Sigmoid colon (tissue), 4 donors: ENCODE data around the gene ROS1.

Experiments
- EP300 ChIP-seq, 4 donors: sonication (generic); formaldehyde crosslinking; IDR thresholded peaks; one replicate each; pipeline ENCODE4 v1.6.1; 2017; ENCODE audit warnings: antibody characterized with exemption in 4 of 4
- POLR2AphosphoS5 ChIP-seq, 4 donors: sonication (generic); formaldehyde crosslinking; IDR thresholded peaks; one replicate each; pipeline ENCODE4 v1.6.1; 2017; ENCODE audit warnings: antibody characterized with exemption in 4 of 4

GRCh38 chr6:117389227-117390057 is 36.3 kb downstream of the ROS1 start:
- TF ChIP-seq EP300 (IDR thresholded peaks at IDR 0.05) = no peak
- TF ChIP-seq POLR2AphosphoS5 (IDR thresholded peaks at IDR 0.05) = no peak
